ENCODE measurements around the gene NINJ2. TPM values are rescaled to one million over a fixed set of nuclear protein-coding genes. Genes with fewer than 3 reads are reported as not detected.

NINJ2 gene
- total RNA-seq, 1 donor from 2014 or later, result 5.3 TPM

- intact Hi-C loops (cut with micrococcal nuclease), result no loop called here
- ATAC-seq, result no peak
- DNase-seq, result no peak
Observed at GRCh38 chr12:593396-594270, 69.6 kb downstream of the NINJ2 start.

- intact Hi-C loops (cut with micrococcal nuclease), result no loop called here
- ATAC-seq (peak; percentile 6), DNase-seq (no peak)
Observed at GRCh38 chr12:592024-592505, 71.2 kb downstream of the NINJ2 start.

- peak; percentile 94 for DNase-seq
- ATAC-seq, result peak; percentile 91
- intact Hi-C loops (cut with micrococcal nuclease), result no loop called here
Observed at GRCh38 chr12:591167-592023, 71.8 kb downstream of the NINJ2 start.

- DNase-seq, result no peak
- intact Hi-C loops (cut with micrococcal nuclease), result no loop called here
Observed at GRCh38 chr12:590206-590750, 73.0 kb downstream of the NINJ2 start.

GRCh38 chr12:588646-589045 lies 74.6 kb downstream of the NINJ2 start:
- intact Hi-C loops (cut with micrococcal nuclease), result no loop called here
- DNase-seq, result no peak
- no peak for ATAC-seq

More at GRCh38 chr12:590206-590750, 73.0 kb downstream of the NINJ2 start:
- ATAC-seq, result peak; percentile 39

- DNase-seq, result no peak
- ATAC-seq, result no peak
- intact Hi-C loops (cut with micrococcal nuclease), result no loop called here
Observed at GRCh38 chr12:588024-588322, 75.3 kb downstream of the NINJ2 start.

GRCh38 chr12:587132-588023 lies 75.9 kb downstream of the NINJ2 start:
- DNase-seq (no peak), ATAC-seq (no peak)
- intact Hi-C loops (cut with micrococcal nuclease), result no loop called here

- intact Hi-C loops (cut with micrococcal nuclease), result no loop called here
- no peak for ATAC-seq
- no peak for DNase-seq
Observed at GRCh38 chr12:586318-587071, 76.8 kb downstream of the NINJ2 start.

GRCh38 chr12:585062-586061 lies 77.9 kb downstream of the NINJ2 start:
- no peak for DNase-seq
- intact Hi-C loops (cut with micrococcal nuclease), result no loop called here
- ATAC-seq, result no peak

- intact Hi-C loops (cut with micrococcal nuclease), result no loop called here
Observed at GRCh38 chr12:583251-583869, 79.9 kb downstream of the NINJ2 start.

GRCh38 chr12:581746-582145 lies 81.5 kb downstream of the NINJ2 start:
- ATAC-seq, result no peak
- intact Hi-C loops (cut with micrococcal nuclease), result no loop called here
- no peak for DNase-seq

More at GRCh38 chr12:583251-583869, 79.9 kb downstream of the NINJ2 start:
- DNase-seq (peak; percentile 85), ATAC-seq (peak; percentile 91)

- ATAC-seq (peak; percentile 16), DNase-seq (peak; percentile 63)
- intact Hi-C loops (cut with micrococcal nuclease), result no loop called here
Observed at GRCh38 chr12:581321-581720, 81.9 kb downstream of the NINJ2 start.

GRCh38 chr12:580813-581212 lies 82.4 kb downstream of the NINJ2 start:
- ATAC-seq, result no peak
- intact Hi-C loops (cut with micrococcal nuclease), result no loop called here
- no peak for DNase-seq

GRCh38 chr12:579420-580110 lies 83.7 kb downstream of the NINJ2 start:
- no peak for ATAC-seq
- intact Hi-C loops (cut with micrococcal nuclease), result loop anchor here (5.0 kb wide), 1 partner anchor 173 kb away; the partner anchor contains the start of gene WNK1
- DNase-seq, result no peak

- DNase-seq (no peak), ATAC-seq (no peak)
- intact Hi-C loops (cut with micrococcal nuclease), result loop anchor here (5.0 kb wide), 1 partner anchor 173 kb away; the partner anchor contains the start of gene WNK1
Observed at GRCh38 chr12:578748-579419, 84.4 kb downstream of the NINJ2 start.
